Measurements from ENCODE around the gene C13orf46.

DNA sequence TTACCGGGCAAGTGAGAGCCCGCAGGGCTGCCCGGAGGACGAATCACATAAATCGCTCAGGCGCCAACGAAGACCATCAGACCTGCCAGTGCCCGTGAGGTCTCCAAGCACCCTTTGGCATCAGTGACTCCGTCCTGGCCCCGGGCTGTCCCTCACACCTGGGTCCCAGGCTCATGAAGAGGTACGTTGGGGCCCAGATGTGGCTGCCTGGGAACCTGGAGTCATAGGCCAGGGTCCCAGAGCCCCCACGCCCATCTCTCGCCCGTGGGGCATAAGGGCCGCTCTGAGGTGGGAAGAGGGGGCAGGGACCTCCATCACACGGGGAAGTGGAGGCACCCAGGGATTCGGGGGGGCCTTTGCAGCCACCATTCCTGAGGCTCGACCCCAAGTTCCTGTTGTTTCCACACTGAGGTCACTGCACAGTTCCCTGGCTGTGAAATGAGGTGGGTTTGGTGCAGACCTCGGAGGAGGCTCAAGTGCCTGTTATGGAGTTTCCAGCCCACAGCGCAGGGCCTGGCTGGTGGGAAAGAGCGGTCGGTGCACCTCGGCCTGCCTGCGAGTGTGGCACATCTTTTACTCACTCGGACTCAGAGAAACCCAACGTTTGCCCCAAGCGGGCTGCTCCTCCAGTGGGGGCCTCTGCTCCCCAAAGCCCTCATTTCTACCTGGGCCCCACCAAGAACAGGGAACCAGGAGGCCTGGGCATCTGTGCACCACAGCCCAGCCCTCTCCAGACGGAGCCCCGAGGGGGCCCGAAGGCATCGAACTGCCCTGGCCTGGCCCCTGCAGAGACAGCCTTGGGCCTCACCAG is 35.9 kb upstream of the C13orf46 start:
- TF ChIP-seq POLR2A (IDR thresholded peaks at IDR 0.05; ENCODE audit: low read length): no peak
- no peak for TF ChIP-seq GATA1 (IDR thresholded peaks at IDR 0.05; ENCODE audit: low read depth, low read length)
